Ovary (tissue), 3 donors: ENCODE results near the gene XYLT1.

Experiments
- CTCF ChIP-seq, 3 donors: fragments of 450-650 bp in 2 of 3; fragments of 200-600 bp in 1 of 3; IDR thresholded peaks; one replicate each; pipeline versions ENCODE4 v1.5.1 to v1.8.0; 2016 to 2022; ENCODE audit warnings: antibody characterized with exemption in 3 of 3, mild to moderate bottlenecking in 1 of 3
- EP300 ChIP-seq: sonication (generic); formaldehyde crosslinking; IDR thresholded peaks from one replicate; pipeline ENCODE4 v1.6.1; 2017; ENCODE audit warnings: antibody characterized with exemption
- POLR2A ChIP-seq: fragments of 450-650 bp; IDR thresholded peaks from one replicate; pipeline ENCODE4 v1.6.1; 2017; ENCODE audit warnings: antibody characterized with exemption, mild to moderate bottlenecking, moderate library complexity
- donor health status: DM: no; HTN: no; CAD: no.

DNA sequence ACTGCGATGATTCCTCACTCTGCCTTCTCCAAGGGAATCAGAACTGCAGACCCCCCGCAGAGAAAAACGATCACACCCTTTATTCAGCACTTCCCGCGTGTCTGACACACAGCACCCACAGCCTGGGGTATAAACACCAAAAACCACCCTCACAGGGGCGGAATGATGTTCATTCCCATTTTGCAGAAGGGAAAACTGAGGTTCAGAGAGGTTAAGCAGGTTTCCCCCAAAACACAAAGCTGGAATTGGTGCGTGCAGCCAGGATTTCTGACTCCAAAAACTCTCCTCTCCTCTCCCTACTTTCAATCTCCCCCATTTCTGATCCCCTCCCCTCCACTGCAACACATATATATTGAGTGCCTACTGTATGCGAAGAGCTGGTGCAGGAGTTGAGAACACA, 55.8 kb downstream of the XYLT1 start:
- TF ChIP-seq CTCF (IDR thresholded peaks at IDR 0.05) (no peak), POLR2A (no peak), EP300 (no peak)
